Ovary (tissue), 3 donors: ENCODE data around the gene PIAS2.

Experiments used
- CTCF ChIP-seq, 3 donors: fragments of 450-650 bp in 2 of 3; fragments of 200-600 bp in 1 of 3; IDR thresholded peaks; one replicate each; pipeline versions ENCODE4 v1.5.1 to v1.8.0; 2016 to 2022; ENCODE audit warnings: antibody characterized with exemption in 3 of 3, mild to moderate bottlenecking in 1 of 3
- POLR2A ChIP-seq: fragments of 450-650 bp; IDR thresholded peaks from one replicate; pipeline ENCODE4 v1.6.1; 2017; ENCODE audit warnings: antibody characterized with exemption, mild to moderate bottlenecking, moderate library complexity
- donor health status: DM: no; HTN: no; CAD: no.

GRCh38 chr18:46856973-46857372 lies 60.3 kb downstream of the PIAS2 start:
- no peak for TF ChIP-seq CTCF (IDR thresholded peaks at IDR 0.05)
- no peak for TF ChIP-seq POLR2A
